Measurements from ENCODE around the gene ITIH4.

ITIH4 gene

GRCh38 chr3:52798376-52798977, 32.0 kb downstream of the ITIH4 start:
- no peak for DNase-seq (ENCODE audit: low spot score)

DNA sequence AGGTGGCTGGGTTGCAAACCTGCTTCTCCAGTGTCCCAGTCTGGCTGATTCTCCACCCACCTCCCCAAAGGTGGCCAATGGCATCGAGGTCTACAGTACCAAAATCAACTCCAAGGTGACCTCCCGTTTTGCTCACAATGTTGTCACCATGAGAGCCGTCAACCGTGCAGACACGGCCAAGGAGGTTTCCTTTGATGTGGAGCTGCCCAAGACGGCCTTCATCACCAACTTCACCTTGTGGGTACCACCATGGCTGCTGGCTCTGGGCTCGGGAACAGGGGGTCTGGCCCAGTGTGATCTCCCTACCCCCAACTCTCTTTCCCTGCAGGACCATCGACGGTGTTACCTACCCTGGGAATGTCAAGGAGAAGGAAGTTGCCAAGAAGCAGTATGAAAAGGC, 34.1 kb downstream of the ITIH4 start:
- DNase-seq (ENCODE audit: low spot score): no peak

DNA sequence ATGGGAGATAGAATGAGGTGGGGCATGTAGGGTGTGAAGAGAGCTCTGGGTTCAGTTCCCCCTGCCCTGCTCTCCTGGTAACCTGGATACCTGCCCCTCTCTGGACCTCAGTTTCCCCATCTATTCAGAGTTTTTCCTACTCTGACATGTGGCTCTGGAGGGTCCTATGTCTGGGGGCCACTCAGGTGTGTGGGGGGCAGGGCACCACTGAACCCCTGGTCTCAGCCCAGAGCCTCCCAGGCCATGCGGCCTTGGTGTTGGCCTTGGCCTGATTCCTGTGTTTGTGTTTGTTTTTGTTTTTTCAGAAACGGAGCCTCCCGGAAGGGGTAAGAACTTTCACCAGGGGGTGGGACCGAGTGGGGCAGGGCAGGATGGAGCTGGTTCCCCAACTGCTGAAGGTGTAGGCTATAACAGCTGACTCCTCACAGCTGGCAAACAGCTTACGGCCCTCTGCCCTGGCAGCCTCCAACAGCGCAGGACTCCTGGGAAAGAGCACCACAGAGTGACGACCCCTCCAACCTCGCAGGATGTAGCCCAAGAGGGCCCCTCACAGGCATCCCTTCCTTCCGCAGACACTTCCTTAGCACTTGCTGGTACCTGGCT, 35.1 kb downstream of the ITIH4 start:
- DNase-seq (ENCODE audit: low spot score): no peak

DNA sequence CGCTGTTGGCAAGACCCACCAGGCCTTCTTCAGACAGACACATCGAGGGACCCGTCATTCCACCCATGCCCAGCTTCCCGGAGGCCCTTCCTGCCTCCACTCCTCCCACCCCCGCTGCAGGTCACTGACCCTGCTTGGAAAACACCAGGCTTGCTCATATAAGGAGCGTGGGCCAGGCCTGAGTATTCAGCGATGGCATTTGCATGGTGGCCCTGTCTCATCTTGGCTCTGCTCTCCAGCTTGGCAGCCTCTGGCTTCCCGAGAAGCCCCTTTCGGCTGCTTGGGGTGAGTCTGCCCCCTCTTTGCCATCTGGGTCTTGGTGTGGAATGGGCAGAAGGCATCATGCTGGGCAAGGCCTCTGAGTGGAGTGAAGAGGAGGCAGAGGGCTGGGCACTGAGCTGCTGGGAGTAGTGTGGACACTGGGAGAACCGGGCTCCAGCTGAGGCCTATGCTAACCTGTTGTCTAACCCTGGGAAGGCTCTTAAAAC, 35.8 kb downstream of the ITIH4 start, which contains the start of gene ITIH3:
Gene ITIH3 (plus strand): TSS at position 185 of the 488 bp plus-strand sequence. CDS start 8 bp downstream, at position 193.
- no peak for DNase-seq (ENCODE audit: low spot score)

- no peak for DNase-seq (ENCODE audit: low spot score)
These were observed 36.5 kb downstream of the ITIH4 start for GRCh38 chr3:52793702-52794611.

DNA sequence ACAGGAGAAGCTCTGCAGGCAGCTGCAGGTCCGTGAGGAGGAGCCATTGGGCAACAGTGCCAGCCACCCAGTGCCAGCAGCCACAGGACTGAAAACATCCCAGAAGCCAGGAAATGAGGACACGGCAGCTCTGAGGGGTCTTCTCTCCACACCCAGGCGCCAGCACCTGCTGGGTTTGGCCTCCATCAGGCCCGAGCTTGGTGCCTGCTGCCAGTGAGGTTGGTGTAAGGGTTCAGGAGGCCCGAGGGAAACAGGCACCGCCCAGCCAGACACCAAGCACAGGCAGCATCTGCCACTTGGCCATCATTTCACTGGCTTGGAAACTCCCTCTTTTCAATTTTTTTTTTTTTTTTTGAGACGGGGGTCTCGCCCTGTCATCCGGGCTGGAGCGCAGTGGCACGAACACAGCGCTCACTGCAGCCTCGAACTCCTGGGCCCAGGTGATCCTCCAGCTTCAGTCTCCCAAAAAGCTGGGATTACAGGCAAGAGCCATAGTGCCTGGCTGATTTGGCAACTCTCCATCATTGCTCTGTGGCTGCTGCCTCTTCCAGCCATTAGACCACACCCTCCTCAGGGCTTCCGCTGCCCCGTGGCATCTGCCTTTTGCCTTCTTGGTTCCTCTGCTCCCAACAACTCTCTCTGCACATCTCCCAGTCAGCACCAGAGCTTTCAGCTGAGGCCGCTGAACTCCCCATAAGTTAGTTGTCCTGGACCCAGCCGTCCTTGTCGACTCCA, 37.3 kb downstream of the ITIH4 start:
- DNase-seq (ENCODE audit: low spot score): no peak

- no peak for DNase-seq (ENCODE audit: low spot score)
These were observed 38.1 kb downstream of the ITIH4 start for GRCh38 chr3:52792413-52792812.

GRCh38 chr3:52791928-52792327, 38.5 kb downstream of the ITIH4 start:
- no peak for DNase-seq (ENCODE audit: low spot score)

- no peak for DNase-seq (ENCODE audit: low spot score)
These were observed 39.1 kb downstream of the ITIH4 start for GRCh38 chr3:52791366-52791765.

DNA sequence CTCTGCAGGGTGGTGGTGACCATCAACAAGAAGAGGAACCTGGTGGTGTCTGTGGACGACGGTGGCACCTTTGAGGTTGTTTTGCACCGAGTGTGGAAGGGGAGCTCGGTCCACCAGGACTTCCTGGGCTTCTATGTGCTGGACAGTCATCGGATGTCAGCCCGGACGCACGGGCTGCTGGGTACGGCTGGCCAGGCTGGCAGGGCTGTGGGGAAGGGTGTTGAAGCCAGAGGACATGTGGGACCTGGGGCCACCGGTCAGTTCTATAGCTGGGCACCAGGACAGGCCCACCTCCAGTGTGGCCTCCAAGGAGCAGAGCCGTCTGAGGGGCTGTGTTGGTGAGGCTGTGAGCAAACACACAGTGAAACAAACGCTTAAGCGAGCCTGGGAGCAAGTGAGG, 39.7 kb downstream of the ITIH4 start:
- no peak for DNase-seq (ENCODE audit: low spot score)

DNA sequence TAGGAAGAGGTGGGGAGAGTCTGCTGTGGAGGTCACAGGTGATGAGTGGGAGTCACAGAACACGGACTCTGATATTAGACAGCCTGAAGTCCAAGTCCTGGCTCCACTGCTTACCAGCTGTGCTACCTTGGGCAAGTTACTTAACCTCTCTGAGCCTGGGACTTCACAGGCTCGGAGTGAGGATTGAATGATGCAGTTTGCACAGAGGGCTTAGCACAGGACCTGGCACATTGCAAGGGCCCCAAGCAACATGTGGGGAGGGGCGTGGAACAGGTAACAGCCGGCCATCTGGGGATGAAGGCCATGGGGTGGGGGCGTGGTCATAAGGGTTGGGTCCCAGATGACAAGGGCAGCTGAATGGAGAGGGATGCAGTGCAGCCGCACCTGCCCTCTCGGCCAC, 40.1 kb downstream of the ITIH4 start:
- no peak for DNase-seq (ENCODE audit: low spot score)

DNA sequence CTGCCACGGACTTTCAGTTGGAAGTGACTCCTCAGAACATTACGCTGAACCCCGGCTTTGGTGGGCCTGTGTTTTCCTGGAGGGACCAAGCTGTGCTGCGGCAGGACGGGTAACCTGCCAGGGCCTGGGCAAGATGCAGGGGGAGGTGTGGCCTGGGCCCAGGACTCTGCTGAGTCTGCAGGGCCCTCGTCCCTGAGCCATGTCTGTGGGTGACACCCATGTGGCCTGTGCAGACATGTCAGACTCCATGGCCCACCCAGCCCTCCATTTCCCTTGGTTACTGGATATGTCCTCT, 40.8 kb downstream of the ITIH4 start:
- no peak for DNase-seq (ENCODE audit: low spot score)

GRCh38 chr3:52788890-52789745, 41.4 kb downstream of the ITIH4 start:
- no peak for DNase-seq (ENCODE audit: low spot score)

DNA sequence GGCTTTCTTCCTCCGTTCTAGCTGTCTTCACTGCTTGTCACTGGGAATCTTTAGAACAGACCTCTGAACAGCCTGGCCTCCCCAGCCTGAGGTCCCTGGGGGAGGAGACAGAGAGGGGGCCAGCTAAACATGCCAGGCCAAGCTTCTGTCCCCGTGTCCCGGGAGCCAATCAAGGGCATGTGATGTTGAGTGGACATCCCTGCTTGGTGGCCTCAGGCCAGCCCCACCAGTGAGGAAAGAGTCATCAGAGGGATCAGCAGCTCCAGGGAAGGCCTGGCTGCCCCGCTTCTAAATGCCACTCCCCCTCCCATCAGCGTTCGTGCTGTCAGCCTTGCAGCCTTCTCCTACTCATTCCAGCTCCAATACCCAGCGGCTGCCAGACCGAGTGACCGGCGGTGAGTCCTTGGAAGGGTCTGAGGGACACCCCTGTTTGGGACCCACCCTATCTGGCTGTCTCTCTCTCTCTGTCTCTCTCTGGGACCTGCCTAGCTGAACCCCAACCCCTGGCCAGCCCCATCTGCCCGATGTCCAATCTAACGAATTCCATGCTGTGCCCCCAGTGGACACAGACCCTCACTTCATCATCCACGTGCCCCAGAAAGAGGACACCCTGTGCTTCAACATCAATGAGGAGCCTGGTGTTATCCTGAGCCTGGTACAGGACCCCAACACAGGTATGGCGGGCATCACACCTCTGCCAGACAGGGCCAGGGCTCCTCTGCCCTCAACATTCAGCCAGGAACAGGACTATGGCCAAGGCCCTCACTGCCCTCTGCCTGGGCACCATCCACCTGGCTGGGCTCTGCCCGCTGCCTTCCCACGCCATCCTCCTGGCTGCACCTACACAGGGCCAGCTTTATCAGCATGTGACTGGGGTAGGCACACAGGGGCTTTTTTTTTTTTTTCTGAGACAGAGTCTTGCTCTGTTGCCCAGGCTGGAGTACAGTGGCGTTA, 42.5 kb downstream of the ITIH4 start:
- DNase-seq (ENCODE audit: low spot score): no peak

DNA sequence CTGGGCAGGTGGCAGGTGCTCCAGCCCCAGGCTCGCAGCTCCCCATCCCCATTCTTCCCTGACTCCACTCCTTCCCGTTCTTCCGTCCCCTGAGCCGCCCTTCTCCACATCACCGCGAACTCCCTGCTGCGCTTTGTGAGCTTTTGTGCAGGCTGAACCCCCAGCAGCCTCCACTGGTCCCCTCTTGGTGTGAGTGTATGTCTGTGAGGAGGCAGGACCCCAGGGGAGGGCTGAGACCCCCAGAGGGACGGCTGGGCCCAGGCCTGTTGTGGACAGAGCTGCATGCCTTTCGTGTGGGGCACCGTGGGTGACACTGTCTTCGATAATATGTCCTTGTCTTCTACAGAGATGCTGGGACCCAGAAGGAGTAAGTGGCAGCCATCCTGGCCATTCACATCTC, 43.2 kb downstream of the ITIH4 start:
- no peak for DNase-seq (ENCODE audit: low spot score)

- DNase-seq (ENCODE audit: low spot score): no peak
These were observed 43.9 kb downstream of the ITIH4 start for GRCh38 chr3:52786330-52787215.

DNA sequence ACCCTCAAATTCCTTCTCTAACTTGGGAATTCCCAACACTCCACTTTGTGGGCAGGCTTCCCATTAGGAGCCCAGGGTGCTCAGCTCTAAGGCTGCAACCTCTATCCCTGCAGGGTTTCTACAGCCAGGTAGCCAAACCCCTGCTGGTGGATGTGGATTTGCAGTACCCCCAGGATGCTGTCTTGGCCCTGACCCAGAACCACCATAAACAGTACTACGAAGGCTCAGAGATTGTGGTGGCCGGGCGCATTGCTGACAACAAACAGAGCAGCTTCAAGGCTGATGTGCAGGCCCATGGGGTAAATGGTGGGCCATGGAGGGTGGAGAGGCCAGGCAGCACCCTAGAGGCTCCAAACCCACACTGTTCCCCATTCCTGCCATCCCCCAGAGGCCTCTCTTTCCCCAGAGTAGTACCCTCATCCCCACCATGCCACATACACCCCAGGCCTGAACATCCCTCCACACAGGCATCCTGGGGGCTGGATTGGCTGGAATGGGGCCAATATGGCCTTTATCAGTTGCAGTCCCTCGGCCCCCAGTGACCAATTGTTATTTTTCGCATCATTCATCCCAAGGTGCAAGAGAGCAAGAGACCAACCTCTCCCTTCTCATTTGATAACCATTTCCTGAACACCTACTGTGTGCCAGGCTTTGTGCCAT, 45.4 kb downstream of the ITIH4 start:
- DNase-seq (ENCODE audit: low spot score): no peak

GRCh38 chr3:52784021-52784621, 46.4 kb downstream of the ITIH4 start:
- DNase-seq (ENCODE audit: low spot score): no peak
